Tibial nerve (tissue), 3 donors: ENCODE data around the gene MAML2.

ENCODE experiments used
- POLR2A ChIP-seq, 2 donors: fragments of 450-650 bp; IDR thresholded peaks; one replicate each; pipeline ENCODE4 v1.6.1; 2017; ENCODE audit warnings: antibody characterized with exemption in 2 of 2, mild to moderate bottlenecking in 2 of 2, moderate library complexity in 2 of 2
- TF ChIP-seq, protein P1 (sequence below), 5 experiments: fragments of 200-600 bp in 3 of 5; fragments of 450-650 bp in 2 of 5; sonication (generic) in 3 of 5; IDR thresholded peaks; one replicate each; pipeline ENCODE4 v1.5.1; 2016 to 2019; ENCODE audit warnings: antibody characterized with exemption in 5 of 5, mild to moderate bottlenecking in 3 of 5, moderate library complexity in 2 of 5

DNA sequence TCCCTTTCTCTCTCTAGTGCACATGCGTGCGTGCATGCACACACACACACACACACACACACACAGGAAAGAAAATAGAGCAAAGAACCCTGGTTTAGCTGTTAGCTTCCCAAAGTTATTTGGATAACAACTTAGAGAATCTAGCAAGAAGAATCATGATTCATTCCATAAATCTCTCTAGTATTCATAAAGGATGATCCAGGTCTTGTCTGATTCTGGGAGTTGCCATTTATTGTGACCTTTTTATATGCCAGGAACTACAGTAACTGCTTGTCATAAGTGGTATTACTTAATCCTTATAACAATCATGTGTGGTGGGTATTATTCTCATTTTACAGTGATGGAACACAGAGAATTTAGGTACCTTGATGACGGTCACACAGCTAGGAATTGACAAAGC lies 277.6 kb downstream of the MAML2 start:
- TF ChIP-seq, protein P1, sequence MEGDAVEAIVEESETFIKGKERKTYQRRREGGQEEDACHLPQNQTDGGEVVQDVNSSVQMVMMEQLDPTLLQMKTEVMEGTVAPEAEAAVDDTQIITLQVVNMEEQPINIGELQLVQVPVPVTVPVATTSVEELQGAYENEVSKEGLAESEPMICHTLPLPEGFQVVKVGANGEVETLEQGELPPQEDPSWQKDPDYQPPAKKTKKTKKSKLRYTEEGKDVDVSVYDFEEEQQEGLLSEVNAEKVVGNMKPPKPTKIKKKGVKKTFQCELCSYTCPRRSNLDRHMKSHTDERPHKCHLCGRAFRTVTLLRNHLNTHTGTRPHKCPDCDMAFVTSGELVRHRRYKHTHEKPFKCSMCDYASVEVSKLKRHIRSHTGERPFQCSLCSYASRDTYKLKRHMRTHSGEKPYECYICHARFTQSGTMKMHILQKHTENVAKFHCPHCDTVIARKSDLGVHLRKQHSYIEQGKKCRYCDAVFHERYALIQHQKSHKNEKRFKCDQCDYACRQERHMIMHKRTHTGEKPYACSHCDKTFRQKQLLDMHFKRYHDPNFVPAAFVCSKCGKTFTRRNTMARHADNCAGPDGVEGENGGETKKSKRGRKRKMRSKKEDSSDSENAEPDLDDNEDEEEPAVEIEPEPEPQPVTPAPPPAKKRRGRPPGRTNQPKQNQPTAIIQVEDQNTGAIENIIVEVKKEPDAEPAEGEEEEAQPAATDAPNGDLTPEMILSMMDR (IDR thresholded peaks at IDR 0.05), result no peak
- TF ChIP-seq POLR2A (IDR thresholded peaks at IDR 0.05), result no peak
